HG02798 (cell line): ENCODE measurements around the gene ARID1B.
A peak's percentile ranks its signal among the peaks of the same experiment; 100 is the strongest.
"Not testable (repeated sequence)": the region's sequence is repeated elsewhere in the genome, so short reads cannot be mapped to it uniquely, and the experiment has no call there.

Experiments used
- ATAC-seq: cut with Tn5 transposase; IDR thresholded peaks from one replicate; pipeline ENCODE4 v1.9.1; 2021; ENCODE audit warnings: mild to moderate bottlenecking; ENCODE audit not compliant: unreplicated experiment, poor library complexity

ARID1B gene

DNA sequence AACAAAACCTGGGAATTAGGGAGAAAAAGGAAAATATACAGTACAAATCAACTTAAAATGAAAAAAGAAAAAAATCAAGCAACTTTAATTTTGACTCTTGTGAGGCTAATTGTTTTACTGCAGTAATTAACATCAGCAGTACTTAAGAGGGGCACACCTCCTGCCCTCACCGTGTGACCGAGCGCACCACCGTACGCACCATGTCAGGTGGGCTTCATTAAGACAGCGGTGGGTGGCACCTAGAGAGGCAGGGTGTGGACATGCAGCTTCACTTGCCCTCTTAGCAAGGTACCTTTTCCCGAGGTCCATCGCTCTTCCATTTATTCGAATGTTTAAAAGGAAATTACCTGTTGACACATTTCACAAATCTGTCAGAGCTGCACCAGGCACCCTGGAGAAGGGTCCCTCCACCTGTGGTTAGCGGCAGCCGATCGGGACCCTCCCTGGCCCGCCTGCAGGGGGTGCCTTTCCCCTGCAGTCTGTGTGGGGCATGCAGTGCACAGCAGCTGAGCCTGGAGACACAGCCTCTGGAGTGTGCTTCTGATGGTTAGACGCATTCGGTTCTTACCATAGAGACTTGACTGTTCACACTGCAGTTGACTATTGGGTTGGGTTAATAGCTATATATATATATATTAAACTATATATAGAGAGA is 362.0 kb downstream of the ARID1B start:
- ATAC-seq = no peak

DNA sequence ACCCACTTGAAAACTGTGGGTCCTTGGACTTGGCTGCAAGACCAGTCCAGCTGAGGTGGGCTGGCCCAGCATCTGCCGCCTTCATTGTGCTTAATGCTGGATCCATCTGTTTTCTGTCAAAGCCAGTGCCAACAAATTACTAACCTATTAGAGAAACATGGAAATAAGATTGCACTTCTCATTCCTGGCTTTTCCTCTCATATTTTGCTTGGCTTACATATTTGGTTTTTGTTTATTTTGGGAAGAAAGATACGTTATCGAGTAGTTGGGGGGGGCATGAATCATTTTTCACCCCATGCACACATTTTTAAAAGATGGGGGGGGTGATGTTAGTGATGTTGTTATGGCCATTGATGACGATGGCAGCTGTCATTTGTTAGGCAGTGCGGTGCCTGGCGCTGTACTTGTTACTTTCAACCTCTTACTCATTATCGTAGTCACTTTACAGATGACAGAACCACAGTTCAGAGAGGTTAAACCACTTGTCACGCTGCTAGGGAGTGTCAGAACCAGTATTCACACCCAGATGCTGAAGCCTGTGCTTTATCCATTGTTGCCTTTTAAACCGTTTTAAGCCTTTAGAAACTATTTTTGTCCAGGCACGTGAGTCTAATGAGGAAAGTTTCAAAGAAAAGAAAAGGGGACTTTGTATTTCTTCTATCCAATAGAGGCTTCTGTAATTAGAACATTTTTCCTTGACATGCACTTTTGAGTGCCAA is 366.2 kb downstream of the ARID1B start:
- peak; percentile 92 for ATAC-seq

DNA sequence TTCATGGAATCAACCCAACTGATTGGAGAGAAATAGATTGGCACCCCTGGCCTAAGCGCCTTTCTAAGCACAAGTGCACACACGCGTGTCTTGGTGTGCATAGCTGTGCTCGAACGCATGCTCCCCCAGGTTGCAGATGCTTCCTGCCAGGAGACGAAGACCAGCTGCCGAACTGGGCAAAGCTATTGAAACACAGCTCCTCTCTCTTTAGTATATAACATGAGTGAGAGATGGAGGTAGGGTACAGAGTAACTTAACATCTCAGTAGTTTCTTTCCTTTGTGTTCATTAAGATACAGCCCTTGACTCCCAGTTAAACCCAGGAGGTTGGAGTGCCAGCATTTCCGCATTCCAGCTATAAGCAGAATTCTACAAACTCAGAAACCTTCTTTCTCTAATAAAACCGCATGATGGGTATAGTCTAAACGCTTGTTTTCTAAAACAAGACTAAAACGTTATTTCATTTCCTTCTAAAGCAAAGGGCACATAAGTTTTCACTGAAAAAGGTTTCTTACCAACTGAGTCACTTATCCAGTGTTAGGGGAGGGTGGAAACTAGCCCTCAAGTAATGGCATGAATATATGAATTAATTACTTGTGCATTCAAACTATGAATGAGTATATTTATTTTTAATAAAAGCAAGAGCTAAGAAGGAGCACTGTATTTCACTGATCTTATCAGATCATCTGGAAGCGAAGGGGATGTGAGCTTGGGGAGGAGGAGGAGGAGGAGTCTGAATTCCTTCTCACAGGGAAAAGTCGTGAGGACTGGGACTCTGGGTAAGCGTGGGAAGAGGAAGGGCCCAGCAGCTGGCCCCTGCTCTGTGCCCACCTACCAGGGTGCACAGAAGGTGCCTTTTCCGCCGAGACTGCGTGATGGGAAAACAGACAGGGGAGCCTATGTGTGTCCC is 367.0 kb downstream of the ARID1B start:
- no peak for ATAC-seq

DNA sequence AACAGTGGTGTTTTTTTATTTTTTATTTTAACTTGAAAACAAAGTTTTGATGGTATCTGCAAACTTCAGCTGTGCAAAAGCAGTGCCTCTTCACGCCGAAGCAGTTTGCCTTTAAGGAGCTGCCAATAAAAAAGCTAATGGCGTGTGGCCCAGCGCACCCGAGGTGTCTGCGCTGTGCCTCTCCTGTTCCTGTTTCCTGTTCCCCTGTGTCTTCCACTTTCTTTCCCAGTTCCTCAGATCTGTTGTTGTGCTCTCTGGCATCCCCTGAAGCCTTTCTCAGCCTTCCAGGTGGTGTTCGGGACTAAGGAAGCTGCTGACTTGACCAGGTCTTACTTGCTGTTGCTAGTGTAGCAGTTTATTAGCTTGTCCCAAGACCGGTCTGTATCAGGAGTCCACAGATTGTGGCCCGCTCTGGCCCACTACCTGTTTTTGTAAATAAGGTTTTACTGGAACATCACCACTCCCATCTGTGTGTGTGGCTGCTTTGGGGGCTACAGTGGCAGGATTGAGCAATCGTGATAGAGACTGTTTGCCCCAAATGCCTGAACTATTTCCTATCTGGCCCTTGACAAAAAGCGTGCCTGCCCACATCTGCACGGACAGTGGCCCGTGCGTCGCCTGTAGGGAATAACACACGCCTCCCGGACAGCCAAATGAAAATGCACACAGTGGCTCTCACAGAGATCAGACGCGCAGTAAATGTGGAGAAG is 367.8 kb downstream of the ARID1B start:
- ATAC-seq = no peak

DNA sequence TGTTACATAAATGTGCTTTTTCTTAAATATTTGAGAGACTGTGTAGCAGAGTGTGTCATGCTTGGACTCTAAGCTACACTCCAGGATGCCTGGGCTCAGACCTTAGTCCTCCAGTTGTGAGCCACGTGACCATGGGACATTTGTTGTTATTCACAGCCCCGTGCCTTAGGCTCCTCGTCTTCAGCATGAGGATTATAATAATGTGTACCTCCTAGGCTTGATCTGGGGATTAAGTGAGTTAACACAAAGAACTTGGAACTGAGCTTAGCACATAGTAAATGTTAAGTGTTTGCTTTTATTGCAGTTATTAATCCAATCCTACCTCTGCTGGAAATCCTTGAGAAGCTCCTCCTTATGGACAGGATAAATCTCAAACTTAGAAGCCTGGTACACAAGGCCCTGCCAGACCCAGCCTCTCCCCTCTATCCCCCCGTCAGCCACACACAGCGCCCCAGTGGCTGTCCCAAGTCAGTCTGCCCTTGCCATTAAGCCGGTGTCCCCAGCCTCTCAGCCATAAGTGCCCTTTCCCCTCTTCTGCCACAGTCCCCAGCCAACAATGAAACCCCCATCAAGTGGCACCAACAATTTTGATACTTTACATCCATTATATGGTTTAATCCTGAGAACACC is 368.6 kb downstream of the ARID1B start:
- no peak for ATAC-seq

DNA sequence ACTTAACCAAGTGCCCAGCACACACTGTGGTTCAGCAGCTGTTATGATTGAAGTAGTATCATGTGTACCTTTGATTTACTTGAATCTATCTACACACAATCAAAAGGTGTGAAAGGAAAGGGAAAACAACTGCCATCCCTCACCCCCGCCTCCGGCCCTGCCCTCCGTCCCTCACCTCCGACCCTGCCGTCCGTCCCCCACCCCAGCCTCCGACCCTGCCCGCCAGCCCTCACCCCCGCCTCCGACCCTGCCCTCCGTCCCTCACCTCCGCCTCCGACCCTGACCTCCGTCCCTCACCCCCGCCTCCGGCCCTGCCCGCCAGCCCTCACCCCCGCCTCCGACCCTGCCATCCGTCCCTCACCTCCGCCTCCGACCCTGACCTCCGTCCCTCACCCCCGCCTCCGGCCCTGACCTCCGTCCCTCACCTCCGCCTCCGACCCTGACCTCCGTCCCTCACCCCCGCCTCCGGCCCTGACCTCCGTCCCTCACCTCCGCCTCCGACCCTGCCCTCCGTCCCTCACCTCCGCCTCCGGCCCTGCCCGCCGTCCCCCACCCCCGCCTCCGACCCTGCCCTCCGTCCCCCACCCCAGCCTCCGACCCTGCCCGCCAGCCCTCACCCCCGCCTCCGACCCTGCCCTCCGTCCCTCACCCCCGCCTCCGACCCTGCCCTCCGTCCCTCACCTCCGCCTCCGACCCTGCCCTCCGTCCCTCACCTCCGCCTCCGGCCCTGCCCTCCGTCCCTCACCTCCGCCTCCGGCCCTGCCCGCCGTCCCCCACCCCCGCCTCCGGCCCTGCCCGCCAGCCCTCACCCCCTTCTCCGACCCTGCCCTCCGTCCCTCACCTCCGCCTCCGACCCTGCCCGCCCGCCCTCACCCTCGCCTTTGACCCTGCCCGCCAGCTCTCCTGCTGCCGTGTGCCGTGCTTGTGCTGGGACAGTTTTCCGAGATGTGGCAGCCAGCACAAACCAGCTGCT is 370.2 kb downstream of the ARID1B start:
- not testable (repeated sequence) for ATAC-seq

DNA sequence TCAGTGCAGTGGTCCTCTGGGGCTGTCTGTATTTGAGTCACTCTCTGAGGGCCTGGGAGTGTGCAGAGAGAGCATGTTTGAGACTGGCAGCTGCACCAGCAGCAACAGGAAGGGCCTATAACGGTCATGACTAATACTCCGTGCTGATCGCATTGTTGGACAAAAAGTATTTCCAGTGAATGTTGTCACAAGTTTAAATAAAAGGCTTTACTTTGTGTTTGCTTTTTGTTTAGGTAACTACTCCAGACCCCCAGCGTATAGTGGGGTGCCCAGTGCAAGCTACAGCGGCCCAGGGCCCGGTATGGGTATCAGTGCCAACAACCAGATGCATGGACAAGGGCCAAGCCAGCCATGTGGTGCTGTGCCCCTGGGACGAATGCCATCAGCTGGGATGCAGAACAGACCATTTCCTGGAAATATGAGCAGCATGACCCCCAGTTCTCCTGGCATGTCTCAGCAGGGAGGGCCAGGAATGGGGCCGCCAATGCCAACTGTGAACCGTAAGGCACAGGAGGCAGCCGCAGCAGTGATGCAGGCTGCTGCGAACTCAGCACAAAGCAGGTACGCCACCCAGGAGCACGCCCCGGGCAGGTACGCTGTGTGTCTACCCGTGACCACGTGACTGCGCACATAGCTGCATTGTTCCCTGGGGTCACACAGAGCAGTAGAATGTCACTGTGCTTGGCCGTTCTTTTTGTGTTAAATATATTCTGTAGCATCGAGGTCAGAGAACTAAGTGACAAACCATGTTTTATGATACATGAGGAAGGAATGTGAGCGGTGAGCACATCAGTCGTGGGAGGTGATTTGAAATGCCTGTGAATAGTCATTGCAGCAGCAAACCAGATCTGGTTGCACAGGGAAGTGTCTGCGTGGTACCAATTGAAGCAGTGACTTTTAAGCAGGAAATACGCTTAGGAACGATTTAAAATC is 371.5 kb downstream of the ARID1B start:
- ATAC-seq = no peak

DNA sequence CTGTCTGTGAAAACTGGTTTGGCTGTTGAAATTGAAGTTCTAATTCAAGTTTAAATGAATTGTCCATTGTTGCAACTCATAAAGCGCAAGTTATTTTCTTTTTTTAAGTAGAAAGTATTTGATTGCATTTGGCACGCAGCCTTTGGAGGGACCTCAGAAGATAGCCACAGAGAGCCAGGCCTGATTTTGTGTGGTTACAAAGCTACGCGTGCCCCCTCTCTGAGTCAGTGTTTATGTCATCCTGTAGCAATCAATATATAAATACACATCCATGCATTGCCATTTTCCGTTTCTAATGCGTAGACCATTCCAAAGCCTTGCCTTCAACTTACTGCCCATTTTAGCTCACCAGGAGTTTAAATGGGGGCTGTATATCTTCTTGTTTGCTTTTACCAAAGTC is 372.9 kb downstream of the ARID1B start:
- no peak for ATAC-seq

DNA sequence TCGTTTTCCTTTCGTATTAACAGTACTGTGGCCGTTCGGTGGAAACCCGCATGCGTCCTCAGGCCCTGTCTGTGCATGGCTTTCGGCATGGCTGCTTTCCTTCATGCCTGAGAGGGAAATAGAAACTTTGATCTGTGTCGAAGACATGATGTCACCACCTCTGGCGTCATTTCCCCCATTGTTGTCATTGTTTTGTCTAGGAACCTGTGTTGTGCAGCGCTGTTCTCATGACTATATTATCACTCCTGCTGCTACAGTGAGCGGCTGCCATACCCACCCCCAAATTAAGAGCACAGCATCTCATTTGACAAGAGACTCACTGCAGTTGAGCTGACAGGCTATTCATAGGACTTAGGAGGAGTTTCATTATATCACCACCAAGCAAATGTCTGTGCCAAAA is 373.9 kb downstream of the ARID1B start:
- ATAC-seq = no peak

DNA sequence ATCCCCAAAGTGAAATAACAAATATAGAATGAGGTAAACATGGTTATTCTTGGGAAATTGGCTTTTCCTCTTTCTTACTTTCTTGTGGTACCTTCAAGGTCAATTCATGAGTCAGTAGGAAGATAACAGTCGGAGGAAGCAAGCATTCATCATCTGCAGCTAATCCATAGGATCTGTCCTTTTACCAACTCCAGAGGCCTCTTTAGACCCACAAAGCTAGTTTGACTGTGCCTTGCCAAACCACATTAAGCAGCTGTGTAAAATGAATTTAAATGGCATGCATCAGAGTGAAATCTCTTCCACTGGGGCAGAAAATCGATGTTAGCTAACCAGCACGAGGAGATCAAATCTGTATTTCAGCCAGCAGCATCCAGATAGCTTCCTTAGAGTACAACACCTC is 374.8 kb downstream of the ARID1B start:
- no peak for ATAC-seq

DNA sequence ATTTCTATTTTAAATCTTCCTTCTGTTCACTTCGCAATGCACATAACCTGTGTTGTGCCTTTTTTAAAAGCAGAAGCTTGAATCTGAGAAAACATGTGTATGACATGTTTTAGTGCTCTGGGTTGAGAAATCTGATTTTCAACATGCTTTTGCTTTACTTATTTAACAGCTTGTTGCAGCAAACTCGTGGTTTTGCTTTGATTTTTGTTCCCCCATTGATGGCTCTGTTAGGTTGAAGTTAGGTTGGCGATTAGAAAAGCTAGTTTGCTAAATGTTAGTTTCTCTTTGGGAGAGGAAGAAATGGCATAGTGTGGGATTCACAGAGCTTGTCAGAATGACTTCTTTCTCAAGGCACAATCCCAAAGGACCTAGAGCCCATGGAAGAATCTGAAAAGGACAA is 375.4 kb downstream of the ARID1B start:
- no peak for ATAC-seq

DNA sequence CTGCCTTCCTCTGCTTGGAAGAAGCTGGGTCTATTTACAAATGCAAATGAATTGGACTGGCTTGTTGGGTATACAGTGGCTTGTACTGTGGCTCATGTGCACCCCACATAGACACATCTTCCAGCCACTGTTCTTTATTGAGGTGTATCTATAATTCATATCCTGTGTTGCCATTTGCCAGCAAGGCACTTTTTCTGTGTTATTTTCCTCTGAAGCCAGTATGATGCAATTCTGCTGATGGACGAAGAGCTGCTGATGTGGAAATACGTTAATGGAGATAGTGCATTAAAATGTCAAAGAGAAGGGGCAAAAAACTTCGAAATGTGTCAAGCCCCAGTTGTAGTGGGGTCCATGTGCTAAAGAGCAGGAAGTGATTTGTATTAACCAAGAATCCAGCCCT is 378.6 kb downstream of the ARID1B start:
- no peak for ATAC-seq

DNA sequence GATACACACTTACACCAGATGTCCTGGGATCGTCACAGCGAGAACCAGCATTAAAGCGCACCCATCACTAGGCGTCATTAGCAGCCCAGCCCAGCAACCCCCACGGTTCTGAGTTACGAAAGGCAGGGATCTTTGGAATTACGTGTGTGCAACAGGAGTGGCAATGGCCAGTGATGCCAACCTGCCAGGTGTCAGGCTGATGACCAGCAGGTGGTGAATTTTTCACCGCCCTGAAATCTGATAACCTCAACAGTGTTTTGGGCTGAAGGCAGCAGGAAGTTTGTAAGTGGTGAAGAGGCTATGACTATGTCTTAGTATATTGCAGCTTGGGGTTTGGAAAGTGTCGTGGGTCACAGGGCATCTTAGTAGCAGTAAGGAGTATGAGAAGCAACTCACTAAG is 380.1 kb downstream of the ARID1B start:
- no peak for ATAC-seq

DNA sequence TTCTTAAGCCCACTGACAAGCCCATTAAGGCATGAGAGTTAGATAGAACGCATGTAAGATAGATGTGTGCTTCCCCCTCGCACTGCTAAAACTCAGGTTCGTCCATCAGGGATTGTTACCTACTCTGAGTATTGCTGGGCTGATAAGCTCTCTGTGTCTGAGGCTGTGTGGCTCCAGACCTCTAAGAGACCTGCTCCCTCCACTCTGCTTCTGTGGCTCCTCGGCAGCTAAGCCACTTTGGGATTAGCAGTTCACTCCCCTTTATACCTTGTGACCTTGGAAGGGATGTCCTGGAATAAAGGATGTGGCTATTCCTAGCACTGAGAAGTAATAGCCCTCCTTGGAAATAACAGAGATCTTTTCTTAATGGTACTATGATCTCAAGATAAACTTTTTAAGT is 381.3 kb downstream of the ARID1B start:
- no peak for ATAC-seq

DNA sequence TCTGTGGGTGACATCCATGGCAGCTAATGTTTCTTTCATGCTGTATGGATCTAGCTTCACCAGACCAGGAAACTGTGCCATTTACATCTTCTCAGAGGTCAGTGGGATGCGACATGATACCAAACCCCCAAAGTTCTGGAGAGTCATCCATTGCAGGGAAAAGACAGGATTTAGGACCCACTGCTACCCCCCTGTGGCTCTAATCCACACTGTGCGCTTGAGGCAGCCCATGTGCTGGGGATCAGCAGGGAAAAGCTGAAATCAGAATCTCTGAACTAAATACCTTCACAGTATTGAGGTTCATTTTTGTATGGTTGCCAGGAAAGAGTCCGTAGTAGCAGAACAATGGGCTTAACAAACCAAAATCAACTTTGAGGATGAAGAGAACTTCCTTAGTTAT is 381.7 kb downstream of the ARID1B start:
- no peak for ATAC-seq

DNA sequence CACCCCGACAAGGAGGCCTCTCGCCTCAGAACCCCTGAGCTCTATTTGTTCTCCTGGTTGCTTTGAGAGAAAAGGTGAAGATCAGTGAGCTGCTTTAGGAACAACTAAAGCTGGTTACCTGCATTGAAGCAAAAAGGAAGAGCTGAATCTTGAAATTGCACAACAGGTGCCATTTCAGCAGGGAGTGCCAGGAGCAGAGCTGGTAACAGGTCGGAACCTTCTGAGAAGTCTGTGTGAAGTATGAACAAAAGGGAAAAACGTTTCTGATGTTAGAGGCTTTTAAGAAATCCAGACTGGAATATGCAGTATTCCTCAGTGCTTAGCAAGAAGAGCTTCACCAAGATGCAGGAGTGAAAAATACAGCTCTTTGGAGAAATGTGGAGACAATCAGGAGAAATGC is 382.2 kb downstream of the ARID1B start:
- ATAC-seq = no peak

DNA sequence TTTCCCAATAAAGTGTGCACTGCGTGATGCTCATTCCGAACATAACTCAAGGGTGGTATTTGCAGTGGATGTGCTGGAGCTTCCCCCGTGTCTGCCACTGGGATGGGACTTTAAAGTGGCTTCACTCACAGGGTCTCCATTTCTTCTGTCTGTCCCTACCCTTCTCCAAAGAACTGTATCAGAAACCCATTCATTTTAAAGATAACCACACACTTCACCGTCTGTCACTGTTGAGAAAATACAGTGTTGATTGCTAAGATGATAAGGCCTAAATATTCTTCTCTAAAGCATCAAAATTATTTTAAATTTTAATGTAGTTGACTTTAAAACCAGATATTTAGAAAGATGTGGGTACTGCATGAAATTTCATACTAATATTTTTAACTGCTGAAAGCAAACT is 384.7 kb downstream of the ARID1B start:
- ATAC-seq = no peak
